Lower lobe of right lung (tissue), 2 donors: ENCODE measurements around the gene PLCB3. TPM values are rescaled to one million over a fixed set of nuclear protein-coding genes. Genes with fewer than 3 reads are reported as not detected.
A peak's percentile ranks its signal among the peaks of the same experiment; 100 is the strongest.
"Not testable (repeated sequence)": the region's sequence is repeated elsewhere in the genome, so short reads cannot be mapped to it uniquely, and the experiment has no call there.

Source experiments
- ATAC-seq, 2 donors: fragments of 200-7000 bp; cut with Tn5 transposase; one replicate each; pipeline ENCODE4 v1.9.1; 2020 to 2022; ENCODE audit warnings: mild to moderate bottlenecking in 2 of 2, moderate library complexity in 2 of 2
- DNase-seq: peaks from one replicate; pipeline ENCODE4 v3.0.0-alpha.2; 2020
- H3K27ac ChIP-seq: fragments of 200-600 bp; one replicate; pipeline ENCODE4 v1.8.0; 2022
- H3K27me3 ChIP-seq: fragments of 200-600 bp; one replicate; pipeline ENCODE4 v1.8.0; 2022; ENCODE audit warnings: low read depth
- H3K36me3 ChIP-seq: fragments of 200-600 bp; one replicate; pipeline ENCODE4 v1.8.0; 2022; ENCODE audit warnings: mild to moderate bottlenecking
- H3K4me1 ChIP-seq: fragments of 200-600 bp; one replicate; pipeline ENCODE4 v1.8.0; 2022
- H3K4me3 ChIP-seq: fragments of 200-600 bp; one replicate; pipeline ENCODE4 v1.8.0; 2022; ENCODE audit warnings: mild to moderate bottlenecking
- H3K9me3 ChIP-seq: fragments of 200-600 bp; one replicate; pipeline ENCODE4 v1.8.0; 2022
- CTCF ChIP-seq: fragments of 200-600 bp; IDR thresholded peaks from one replicate; pipeline ENCODE4 v1.8.0; 2022; ENCODE audit warnings: antibody characterized with exemption, mild to moderate bottlenecking
- intact Hi-C: fragments of 100-400 bp; cut with DNase I; formaldehyde crosslinking; loops from one replicate; pipeline ENCODE4 v1.11.0; 2022
- total RNA-seq: library from RNA; stranded (reverse); fragmentation: NEBNext Ultra II Directional; extraction: Animal tissue kit (Norgen Biotek cat#: 25700); gene quantifications from one replicate; pipeline ENCODE4 v1.2.1, GENCODE V29; 2021
- donor health status: DM: no; HTN: yes; CAD: no; lungs with severe emphysema.

PLCB3 gene
- total RNA-seq, 1 donor from 2014 or later: 31.8 TPM

- peaks cover 11% of the 10 kb centered on the region for H3K4me1 ChIP-seq
- intact Hi-C loops: no loop called here
- H3K4me3 ChIP-seq: no peak overlapping the region
- H3K27me3 ChIP-seq: no peaks in the 10 kb centered on the region
- H3K36me3 ChIP-seq: peaks cover 30% of the 10 kb centered on the region
- no peak overlapping the region for H3K27ac ChIP-seq
- TF ChIP-seq CTCF: no peak
- no peaks in the 10 kb centered on the region for H3K9me3 ChIP-seq
- ATAC-seq: no peak
- no peak for DNase-seq
Measured at GRCh38 chr11:64312947-64313346, 61.6 kb downstream of the PLCB3 start.

- TF ChIP-seq CTCF: no peak
- Histone ChIP-seq H3K4me1 (peaks cover 11% of the 10 kb centered on the region), H3K27ac (peak overlapping the region; percentile 41), H3K9me3 (no peaks in the 10 kb centered on the region), H3K36me3 (peaks cover 28% of the 10 kb centered on the region), H3K27me3 (no peaks in the 10 kb centered on the region), H3K4me3 (no peak overlapping the region)
- no peak for DNase-seq
- no peak for ATAC-seq
- intact Hi-C loops: no loop called here
Measured at GRCh38 chr11:64313491-64314145, 62.3 kb downstream of the PLCB3 start.

- Histone ChIP-seq H3K4me3 (no peak overlapping the region), H3K36me3 (peaks cover 28% of the 10 kb centered on the region), H3K9me3 (no peaks in the 10 kb centered on the region), H3K27ac (peak overlapping the region; percentile 41), H3K4me1 (peaks cover 17% of the 10 kb centered on the region), H3K27me3 (no peaks in the 10 kb centered on the region)
- DNase-seq (no peak), ATAC-seq (no peak)
- TF ChIP-seq CTCF: no peak
- intact Hi-C loops: no loop called here
Measured at GRCh38 chr11:64314146-64314804, 62.9 kb downstream of the PLCB3 start.

- ATAC-seq (no peak), DNase-seq (no peak)
- peaks cover 22% of the 10 kb centered on the region for H3K4me1 ChIP-seq
- no peaks in the 10 kb centered on the region for H3K9me3 ChIP-seq
- H3K27me3 ChIP-seq: no peaks in the 10 kb centered on the region
- no peak overlapping the region for H3K27ac ChIP-seq
- intact Hi-C loops: no loop called here
- peaks cover 28% of the 10 kb centered on the region for H3K36me3 ChIP-seq
- TF ChIP-seq CTCF: no peak
- no peak overlapping the region for H3K4me3 ChIP-seq
Measured at GRCh38 chr11:64314805-64315561, 63.7 kb downstream of the PLCB3 start.

- peaks cover 33% of the 10 kb centered on the region for H3K36me3 ChIP-seq
- intact Hi-C loops, ATAC-seq, H3K9me3 ChIP-seq, H3K27me3 ChIP-seq, DNase-seq: not testable (repeated sequence)
- peaks cover 22% of the 10 kb centered on the region for H3K4me1 ChIP-seq
- peak overlapping the region; percentile 100 for H3K27ac ChIP-seq
- H3K4me3 ChIP-seq: peak overlapping the region; percentile 92
Measured at GRCh38 chr11:64315667-64316526, 64.6 kb downstream of the PLCB3 start.
